ENCODE results near the gene OR10H2.
"Not testable (repeated sequence)": the region's sequence is repeated elsewhere in the genome, so short reads cannot be mapped to it uniquely, and the experiment has no call there.

Gene OR10H2, protein sequence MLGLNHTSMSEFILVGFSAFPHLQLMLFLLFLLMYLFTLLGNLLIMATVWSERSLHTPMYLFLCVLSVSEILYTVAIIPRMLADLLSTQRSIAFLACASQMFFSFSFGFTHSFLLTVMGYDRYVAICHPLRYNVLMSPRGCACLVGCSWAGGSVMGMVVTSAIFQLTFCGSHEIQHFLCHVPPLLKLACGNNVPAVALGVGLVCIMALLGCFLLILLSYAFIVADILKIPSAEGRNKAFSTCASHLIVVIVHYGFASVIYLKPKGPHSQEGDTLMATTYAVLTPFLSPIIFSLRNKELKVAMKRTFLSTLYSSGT

GRCh38 chr19:15727724-15728123 is at the start of gene OR10H2:
OR10H2 (plus strand) TSS chr19:15728024; CDS start chr19:15728044, 20 bp downstream.
- no peak for DNase-seq

- DNase-seq, result no peak
Measured at GRCh38 chr19:15679089-15679488, 48.7 kb upstream of the OR10H2 start.

GRCh38 chr19:15679865-15680264 is 48.0 kb upstream of the OR10H2 start:
- not testable (repeated sequence) for DNase-seq

DNA sequence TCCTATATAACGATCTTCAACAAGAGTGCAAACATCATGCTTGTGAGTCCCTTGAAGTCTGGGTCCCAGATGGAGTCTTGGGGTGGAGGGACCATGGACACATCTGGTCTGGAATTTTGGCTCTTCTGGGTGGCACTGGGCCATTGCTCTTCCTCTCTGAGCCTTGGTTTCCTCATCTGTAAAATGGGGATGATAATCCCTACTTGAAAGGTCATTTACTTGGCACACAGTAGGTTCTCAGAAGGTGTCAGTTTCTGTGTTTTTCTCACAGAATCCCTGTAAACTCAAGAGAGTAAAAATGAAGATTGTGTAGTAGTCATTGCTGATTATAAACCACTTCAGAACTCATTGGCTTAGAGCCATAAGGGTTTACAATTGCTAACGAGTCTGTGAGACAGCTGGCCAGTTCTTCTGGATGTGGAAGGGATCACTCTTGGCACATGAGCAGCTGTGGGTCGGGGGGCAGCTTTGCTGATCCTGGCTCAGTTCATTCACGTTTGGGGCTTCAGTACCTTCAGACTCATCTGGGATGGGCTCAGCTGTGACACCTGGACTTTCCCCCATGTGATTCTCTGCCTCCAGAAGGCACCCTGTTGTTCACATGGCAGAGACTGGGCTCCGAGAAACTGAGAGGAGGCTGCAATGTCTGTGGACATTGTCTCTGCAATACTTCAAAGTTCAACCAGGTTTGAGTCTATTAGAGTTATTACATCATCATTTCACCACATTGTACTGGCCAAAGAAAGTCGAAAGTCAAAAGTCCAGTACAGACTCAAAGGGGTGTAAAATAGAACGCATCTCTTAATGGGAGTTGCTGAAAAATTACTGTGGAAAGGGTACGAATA is 47.1 kb upstream of the OR10H2 start:
- DNase-seq, result no peak

- DNase-seq, result no peak
Measured at GRCh38 chr19:15683411-15683810, 44.4 kb upstream of the OR10H2 start.

DNA sequence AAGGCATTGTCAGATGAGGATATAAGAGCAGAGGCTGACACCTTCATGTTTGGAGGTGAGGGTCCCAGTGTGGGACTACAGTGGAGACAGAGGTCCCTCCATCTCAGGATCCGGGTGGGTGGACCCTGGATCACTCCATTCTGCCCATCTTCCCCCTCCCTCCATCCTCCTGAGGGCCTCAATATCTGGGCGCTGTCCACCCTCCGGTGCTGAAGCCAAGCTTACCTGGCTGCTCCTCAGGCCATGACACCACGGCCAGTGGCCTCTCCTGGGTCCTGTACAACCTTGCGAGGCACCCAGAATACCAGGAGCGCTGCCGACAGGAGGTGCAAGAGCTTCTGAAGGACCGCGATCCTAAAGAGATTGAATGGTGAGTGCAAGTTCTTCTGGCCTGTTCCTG is 43.0 kb upstream of the OR10H2 start:
- DNase-seq, result no peak

- no peak for DNase-seq
Measured at GRCh38 chr19:15696654-15697194, 31.1 kb upstream of the OR10H2 start.

DNA sequence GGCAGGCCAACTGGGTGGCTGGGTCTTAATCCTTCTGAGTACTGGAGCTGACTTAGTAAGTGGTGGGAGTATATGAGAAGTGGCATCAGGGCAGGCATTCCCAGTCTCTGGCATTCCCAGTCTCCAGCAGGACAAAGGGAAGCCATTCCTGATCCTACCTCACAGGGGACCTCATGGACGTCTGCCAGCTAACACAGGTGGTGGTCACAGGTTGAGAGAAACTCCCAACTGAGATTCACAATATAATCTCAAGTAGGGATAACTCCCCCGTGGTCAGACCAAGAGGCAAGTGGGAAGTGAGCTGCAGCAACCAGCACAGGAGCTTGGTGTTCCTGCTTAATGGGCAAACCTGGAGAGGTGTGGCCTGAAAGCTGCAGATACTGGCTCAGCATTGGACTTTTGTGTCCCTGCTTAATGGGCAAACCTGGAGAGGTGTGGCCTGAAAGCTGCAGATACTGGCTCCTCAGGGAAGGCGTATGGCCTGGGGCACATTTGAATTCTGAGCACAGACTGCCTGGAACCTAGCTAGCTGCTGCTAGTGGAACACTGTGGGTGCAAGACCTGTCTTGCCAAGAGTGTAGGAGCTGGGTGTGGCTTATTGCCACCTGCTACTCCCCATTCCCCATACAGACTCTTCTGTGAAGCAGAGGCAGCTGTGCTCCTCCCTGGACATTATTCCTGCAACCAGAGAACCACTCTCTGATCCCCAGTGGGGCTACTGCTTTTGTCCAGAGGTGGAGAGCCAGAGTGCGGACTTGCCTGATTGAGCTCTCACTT is 25.9 kb upstream of the OR10H2 start:
- no peak for DNase-seq

GRCh38 chr19:15702534-15702930 is 25.3 kb upstream of the OR10H2 start:
- no peak for DNase-seq

DNA sequence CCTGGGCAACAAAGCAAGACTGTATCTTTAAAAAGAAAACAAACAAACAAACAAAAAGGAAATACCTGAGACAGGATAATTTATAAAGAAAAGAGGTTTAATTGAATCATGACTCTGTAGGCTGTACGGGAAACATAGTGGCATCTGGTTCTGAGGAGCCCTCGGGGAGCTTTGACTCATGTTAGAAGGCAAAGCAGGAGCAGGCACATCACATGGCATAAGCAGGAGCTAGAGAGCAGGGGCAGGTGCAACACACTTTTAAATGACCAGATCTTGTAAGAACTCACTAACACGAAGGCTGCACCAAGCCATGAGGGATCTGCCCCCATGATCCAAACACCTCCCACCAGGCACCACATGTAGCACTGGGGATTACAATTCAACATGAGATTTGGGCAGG is 13.2 kb upstream of the OR10H2 start:
- DNase-seq, result no peak

GRCh38 chr19:15715642-15716041 is 12.2 kb upstream of the OR10H2 start:
- DNase-seq, result no peak

GRCh38 chr19:15717809-15718208 is 10.0 kb upstream of the OR10H2 start:
- no peak for DNase-seq

DNA sequence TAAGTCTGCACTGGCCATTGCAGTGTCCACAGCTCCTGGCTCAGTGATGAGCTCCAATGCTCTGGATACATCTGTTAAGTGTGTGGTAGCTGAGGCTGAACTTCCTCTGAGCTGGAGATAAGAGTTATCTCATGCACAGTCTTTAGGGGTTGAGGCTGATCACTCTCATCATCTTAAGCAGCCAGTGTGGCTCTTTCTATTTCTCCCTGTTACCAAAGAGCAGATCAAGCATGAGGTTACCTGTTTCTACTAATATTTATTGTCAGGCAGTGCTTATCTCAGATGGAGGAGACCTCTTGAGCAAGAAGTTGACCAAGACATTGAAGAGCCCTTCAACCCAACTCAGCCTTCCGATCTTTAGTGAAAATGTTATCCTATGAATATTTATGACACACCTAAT is 6.6 kb upstream of the OR10H2 start:
- DNase-seq, result no peak

- DNase-seq, result no peak
Measured at GRCh38 chr19:15722956-15723355, 4.9 kb upstream of the OR10H2 start.

DNA sequence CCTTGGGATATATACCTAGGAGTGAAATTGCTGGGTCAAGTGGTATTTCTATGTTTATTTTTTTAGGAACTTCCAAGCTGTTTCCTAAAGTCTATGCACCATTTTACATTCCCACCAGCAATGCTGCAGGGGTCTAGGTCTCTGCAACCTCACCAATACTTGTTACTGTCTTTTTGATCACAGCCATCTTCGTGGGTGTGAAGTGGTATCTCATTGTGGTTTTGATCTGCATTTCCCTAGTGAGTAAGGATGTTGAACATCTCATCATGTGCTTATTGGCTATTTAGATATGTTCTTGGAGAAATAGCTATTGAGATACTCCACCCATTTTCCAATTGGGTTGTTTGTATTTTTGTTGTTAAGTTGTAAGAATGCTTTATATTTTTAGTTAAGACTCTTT is 2.7 kb downstream of the OR10H2 start:
- DNase-seq, result no peak

GRCh38 chr19:15732388-15732787 is 4.6 kb downstream of the OR10H2 start:
- DNase-seq, result no peak

GRCh38 chr19:15733895-15734294 is 6.1 kb downstream of the OR10H2 start:
- no peak for DNase-seq

GRCh38 chr19:15737722-15738121 is 9.9 kb downstream of the OR10H2 start, which contains the start of gene OR10H3:
OR10H3 (plus strand) TSS chr19:15737985; CDS start chr19:15741393, 3,408 bp downstream.
- no peak for DNase-seq

- DNase-seq, result no peak
Measured at GRCh38 chr19:15740785-15741184, 13.0 kb downstream of the OR10H2 start.

- no peak for DNase-seq
Measured at GRCh38 chr19:15748239-15748638, 20.4 kb downstream of the OR10H2 start.

GRCh38 chr19:15758379-15758778 is 30.6 kb downstream of the OR10H2 start:
- DNase-seq, result no peak

GRCh38 chr19:15759962-15760565 is 32.2 kb downstream of the OR10H2 start:
- DNase-seq, result no peak

- no peak for DNase-seq
Measured at GRCh38 chr19:15769586-15769985, 41.8 kb downstream of the OR10H2 start.

Data from hippocampal formation (tissue), 2 donors.